Ovary (tissue), 3 donors: ENCODE data around the gene RANBP3.

Experiments used
- CTCF ChIP-seq, 3 donors: fragments of 450-650 bp in 2 of 3; fragments of 200-600 bp in 1 of 3; IDR thresholded peaks; one replicate each; pipeline versions ENCODE4 v1.5.1 to v1.8.0; 2016 to 2022; ENCODE audit warnings: antibody characterized with exemption in 3 of 3, mild to moderate bottlenecking in 1 of 3
- EP300 ChIP-seq: sonication (generic); formaldehyde crosslinking; IDR thresholded peaks from one replicate; pipeline ENCODE4 v1.6.1; 2017; ENCODE audit warnings: antibody characterized with exemption
- POLR2A ChIP-seq: fragments of 450-650 bp; IDR thresholded peaks from one replicate; pipeline ENCODE4 v1.6.1; 2017; ENCODE audit warnings: antibody characterized with exemption, mild to moderate bottlenecking, moderate library complexity
- donor health status: DM: no; HTN: no; CAD: no.

- no peak for TF ChIP-seq CTCF (IDR thresholded peaks at IDR 0.05)
- no peak for TF ChIP-seq POLR2A
- TF ChIP-seq EP300, result no peak
Observed at GRCh38 chr19:5958851-5959122, 19.2 kb downstream of the RANBP3 start.
